ENCODE measurements around the gene VSX2. TPM values are rescaled to one million over a fixed set of nuclear protein-coding genes. Genes with fewer than 3 reads are reported as not detected.

The VSX2 gene
- total and polyA plus RNA-seq, 2 of the 13 experiments (the other 11 are each of a cell fraction or from before 2014, with no cell fraction given): 0.05 TPM; not detected in 1

DNA sequence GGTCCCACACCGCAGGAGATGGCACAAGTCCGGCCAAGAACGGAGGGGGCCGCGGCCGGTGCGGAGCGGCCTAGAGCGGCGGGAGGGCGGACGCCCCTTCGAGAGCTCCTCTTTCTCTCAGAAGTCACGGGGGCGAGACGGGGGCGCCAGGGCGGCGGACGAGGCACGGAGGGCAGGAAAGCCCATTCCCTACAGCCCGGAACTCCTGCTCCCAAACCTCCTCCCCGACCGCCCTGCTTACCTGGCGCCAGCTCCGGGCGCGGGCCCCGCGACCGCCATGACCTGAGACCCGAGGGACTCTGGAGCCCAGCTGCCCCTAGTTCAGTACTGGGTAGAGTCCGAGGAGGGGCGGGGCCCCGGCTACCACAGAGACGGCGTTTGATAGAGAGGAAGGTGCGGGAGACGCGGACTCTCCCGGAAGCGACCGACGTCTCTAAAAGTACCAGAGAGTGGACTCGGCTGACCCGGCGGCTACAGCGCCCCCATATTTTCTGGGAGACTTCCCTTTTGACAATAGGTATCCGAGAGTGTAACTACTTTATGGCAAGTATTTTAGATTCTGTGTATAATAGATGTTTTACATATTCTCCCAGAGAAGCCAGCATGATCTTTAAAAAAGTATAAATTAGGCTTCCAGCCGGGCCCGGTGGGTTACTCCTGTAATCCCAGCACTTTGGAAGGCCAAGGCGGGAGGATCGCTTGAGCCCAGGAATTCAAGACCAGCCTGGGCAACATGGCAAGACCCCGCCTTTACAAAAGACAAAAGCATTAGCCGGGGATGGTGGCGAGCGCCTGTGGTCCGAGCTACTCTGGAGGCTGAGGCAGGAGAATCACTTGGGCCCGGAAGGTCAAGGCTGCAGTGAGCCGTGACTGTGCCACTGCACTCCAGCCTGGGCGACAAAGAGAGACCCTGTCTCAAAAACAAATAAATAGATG, 63.7 kb downstream of the VSX2 start, which contains the start of gene ABCD4 (continued):
- TF ChIP-seq SIX1 (CRISPR knock-in tag; IDR thresholded peaks at IDR 0.05; ENCODE audit: borderline replicate concordance): peak; percentile 11; the same call in 1 of the 2 replicates
- peak; percentile 79; the same call in 1 of the 2 replicates for TF ChIP-seq GATA4 (IDR thresholded peaks at IDR 0.05; ENCODE audit: borderline replicate concordance, low read depth)
- peak; percentile 30; the same call in 1 of the 2 replicates for TF ChIP-seq ZNF274 (CRISPR knock-in tag; IDR thresholded peaks at IDR 0.05)
- TF ChIP-seq ZNF17 (CRISPR knock-in tag; IDR thresholded peaks at IDR 0.05): no peak
- peak; percentile 75 for TF ChIP-seq MED1 (CRISPR knock-in tag; IDR thresholded peaks at IDR 0.05)
- no peak for TF ChIP-seq CCAR2 (optimal IDR thresholded peaks at IDR 0.05; ENCODE audit: low read depth, low read length)
- TF ChIP-seq SMAD3 (CRISPR knock-in tag; IDR thresholded peaks at IDR 0.05): peak; percentile 29; the same call in 1 of the 2 replicates
- peak; percentile 21 for TF ChIP-seq ASH2L (IDR thresholded peaks at IDR 0.05; ENCODE audit: insufficient read length, low read depth, low read length)
- no peak for TF ChIP-seq ZSCAN31 (CRISPR knock-in tag; IDR thresholded peaks at IDR 0.05; ENCODE audit: low read depth)
- TF ChIP-seq ELF4 (CRISPR knock-in tag; IDR thresholded peaks at IDR 0.05; ENCODE audit: borderline replicate concordance): no peak
- TF ChIP-seq, protein P1, sequence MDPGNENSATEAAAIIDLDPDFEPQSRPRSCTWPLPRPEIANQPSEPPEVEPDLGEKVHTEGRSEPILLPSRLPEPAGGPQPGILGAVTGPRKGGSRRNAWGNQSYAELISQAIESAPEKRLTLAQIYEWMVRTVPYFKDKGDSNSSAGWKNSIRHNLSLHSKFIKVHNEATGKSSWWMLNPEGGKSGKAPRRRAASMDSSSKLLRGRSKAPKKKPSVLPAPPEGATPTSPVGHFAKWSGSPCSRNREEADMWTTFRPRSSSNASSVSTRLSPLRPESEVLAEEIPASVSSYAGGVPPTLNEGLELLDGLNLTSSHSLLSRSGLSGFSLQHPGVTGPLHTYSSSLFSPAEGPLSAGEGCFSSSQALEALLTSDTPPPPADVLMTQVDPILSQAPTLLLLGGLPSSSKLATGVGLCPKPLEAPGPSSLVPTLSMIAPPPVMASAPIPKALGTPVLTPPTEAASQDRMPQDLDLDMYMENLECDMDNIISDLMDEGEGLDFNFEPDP (CRISPR knock-in tag; conservative IDR thresholded peaks at IDR 0.05): no peak
- TF ChIP-seq, protein P2, sequence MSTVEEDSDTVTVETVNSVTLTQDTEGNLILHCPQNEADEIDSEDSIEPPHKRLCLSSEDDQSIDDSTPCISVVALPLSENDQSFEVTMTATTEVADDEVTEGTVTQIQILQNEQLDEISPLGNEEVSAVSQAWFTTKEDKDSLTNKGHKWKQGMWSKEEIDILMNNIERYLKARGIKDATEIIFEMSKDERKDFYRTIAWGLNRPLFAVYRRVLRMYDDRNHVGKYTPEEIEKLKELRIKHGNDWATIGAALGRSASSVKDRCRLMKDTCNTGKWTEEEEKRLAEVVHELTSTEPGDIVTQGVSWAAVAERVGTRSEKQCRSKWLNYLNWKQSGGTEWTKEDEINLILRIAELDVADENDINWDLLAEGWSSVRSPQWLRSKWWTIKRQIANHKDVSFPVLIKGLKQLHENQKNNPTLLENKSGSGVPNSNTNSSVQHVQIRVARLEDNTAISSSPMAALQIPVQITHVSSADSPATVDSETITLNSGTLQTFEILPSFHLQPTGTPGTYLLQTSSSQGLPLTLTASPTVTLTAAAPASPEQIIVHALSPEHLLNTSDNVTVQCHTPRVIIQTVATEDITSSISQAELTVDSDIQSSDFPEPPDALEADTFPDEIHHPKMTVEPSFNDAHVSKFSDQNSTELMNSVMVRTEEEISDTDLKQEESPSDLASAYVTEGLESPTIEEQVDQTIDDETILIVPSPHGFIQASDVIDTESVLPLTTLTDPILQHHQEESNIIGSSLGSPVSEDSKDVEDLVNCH (CRISPR knock-in tag; IDR thresholded peaks at IDR 0.05): no peak
- TF ChIP-seq SOX6 (IDR thresholded peaks at IDR 0.05): no peak
- peak; percentile 49 for TF ChIP-seq SOX6 (CRISPR knock-in tag; IDR thresholded peaks at IDR 0.05)
- TF ChIP-seq JUND (CRISPR knock-in tag; IDR thresholded peaks at IDR 0.05): no peak
- TF ChIP-seq, protein P3, sequence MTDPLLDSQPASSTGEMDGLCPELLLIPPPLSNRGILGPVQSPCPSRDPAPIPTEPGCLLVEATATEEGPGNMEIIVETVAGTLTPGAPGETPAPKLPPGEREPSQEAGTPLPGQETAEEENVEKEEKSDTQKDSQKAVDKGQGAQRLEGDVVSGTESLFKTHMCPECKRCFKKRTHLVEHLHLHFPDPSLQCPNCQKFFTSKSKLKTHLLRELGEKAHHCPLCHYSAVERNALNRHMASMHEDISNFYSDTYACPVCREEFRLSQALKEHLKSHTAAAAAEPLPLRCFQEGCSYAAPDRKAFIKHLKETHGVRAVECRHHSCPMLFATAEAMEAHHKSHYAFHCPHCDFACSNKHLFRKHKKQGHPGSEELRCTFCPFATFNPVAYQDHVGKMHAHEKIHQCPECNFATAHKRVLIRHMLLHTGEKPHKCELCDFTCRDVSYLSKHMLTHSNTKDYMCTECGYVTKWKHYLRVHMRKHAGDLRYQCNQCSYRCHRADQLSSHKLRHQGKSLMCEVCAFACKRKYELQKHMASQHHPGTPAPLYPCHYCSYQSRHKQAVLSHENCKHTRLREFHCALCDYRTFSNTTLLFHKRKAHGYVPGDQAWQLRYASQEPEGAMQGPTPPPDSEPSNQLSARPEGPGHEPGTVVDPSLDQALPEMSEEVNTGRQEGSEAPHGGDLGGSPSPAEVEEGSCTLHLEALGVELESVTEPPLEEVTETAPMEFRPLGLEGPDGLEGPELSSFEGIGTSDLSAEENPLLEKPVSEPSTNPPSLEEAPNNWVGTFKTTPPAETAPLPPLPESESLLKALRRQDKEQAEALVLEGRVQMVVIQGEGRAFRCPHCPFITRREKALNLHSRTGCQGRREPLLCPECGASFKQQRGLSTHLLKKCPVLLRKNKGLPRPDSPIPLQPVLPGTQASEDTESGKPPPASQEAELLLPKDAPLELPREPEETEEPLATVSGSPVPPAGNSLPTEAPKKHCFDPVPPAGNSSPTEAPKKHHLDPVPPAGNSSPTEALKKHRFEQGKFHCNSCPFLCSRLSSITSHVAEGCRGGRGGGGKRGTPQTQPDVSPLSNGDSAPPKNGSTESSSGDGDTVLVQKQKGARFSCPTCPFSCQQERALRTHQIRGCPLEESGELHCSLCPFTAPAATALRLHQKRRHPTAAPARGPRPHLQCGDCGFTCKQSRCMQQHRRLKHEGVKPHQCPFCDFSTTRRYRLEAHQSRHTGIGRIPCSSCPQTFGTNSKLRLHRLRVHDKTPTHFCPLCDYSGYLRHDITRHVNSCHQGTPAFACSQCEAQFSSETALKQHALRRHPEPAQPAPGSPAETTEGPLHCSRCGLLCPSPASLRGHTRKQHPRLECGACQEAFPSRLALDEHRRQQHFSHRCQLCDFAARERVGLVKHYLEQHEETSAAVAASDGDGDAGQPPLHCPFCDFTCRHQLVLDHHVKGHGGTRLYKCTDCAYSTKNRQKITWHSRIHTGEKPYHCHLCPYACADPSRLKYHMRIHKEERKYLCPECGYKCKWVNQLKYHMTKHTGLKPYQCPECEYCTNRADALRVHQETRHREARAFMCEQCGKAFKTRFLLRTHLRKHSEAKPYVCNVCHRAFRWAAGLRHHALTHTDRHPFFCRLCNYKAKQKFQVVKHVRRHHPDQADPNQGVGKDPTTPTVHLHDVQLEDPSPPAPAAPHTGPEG (CRISPR knock-in tag; IDR thresholded peaks at IDR 0.05): 0 out of 2 replicates have a peak, but pooled peaks have one; percentile 45
- TF ChIP-seq, protein P4, sequence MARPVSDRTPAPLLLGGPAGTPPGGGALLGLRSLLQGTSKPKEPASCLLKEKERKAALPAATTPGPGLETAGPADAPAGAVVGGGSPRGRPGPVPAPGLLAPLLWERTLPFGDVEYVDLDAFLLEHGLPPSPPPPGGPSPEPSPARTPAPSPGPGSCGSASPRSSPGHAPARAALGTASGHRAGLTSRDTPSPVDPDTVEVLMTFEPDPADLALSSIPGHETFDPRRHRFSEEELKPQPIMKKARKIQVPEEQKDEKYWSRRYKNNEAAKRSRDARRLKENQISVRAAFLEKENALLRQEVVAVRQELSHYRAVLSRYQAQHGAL (CRISPR knock-in tag; IDR thresholded peaks at IDR 0.05; ENCODE audit: not compliant biosample characterization): no peak
- peak; percentile 91; the same call in 1 of the 2 replicates for TF ChIP-seq ARHGAP35 (CRISPR knock-in tag; IDR thresholded peaks at IDR 0.05; ENCODE audit: borderline replicate concordance)

Measured in HepG2 (cell line).